OCI-LY7 (cell line): ENCODE results near the gene PEX10.

Experiments used
- EZH2phosphoT487 ChIP-seq: fragments of 200-600 bp; sonication (generic); IDR thresholded peaks from 2 replicates; pipeline ENCODE4 v1.6.1; 2018; ENCODE audit warnings: low read depth, borderline replicate concordance, mild to moderate bottlenecking, mixed run types, antibody characterized with exemption, low read length, moderate library complexity, mixed read lengths
- TF ChIP-seq, protein P1 (sequence below): fragments of 200-600 bp; sonication (generic); conservative IDR thresholded peaks from 2 replicates; pipeline ENCODE4 v1.5.1; 2014; ENCODE audit warnings: mild to moderate bottlenecking, antibody characterized with exemption, low read length, moderate library complexity, mixed read lengths

DNA sequence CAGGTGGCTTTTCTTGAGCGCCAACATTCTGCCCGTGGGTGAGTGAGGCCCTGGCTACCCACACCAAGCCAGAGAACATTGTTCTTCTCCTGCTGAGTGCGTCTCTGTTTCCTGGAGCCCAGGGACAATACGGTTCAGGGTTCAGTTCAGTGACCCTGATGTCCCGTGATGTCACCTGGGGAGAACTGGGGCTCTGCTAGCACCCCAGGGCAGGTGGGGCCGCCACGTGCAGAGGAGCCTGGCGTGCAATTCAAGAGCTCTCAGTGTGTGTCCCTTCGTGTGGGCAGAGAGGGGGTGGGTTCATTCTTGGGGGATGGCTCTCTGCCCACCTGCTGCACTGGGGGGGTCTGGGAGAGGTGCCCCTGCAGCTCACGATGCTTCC lies 18.2 kb upstream of the PEX10 start:
- TF ChIP-seq, protein P1, sequence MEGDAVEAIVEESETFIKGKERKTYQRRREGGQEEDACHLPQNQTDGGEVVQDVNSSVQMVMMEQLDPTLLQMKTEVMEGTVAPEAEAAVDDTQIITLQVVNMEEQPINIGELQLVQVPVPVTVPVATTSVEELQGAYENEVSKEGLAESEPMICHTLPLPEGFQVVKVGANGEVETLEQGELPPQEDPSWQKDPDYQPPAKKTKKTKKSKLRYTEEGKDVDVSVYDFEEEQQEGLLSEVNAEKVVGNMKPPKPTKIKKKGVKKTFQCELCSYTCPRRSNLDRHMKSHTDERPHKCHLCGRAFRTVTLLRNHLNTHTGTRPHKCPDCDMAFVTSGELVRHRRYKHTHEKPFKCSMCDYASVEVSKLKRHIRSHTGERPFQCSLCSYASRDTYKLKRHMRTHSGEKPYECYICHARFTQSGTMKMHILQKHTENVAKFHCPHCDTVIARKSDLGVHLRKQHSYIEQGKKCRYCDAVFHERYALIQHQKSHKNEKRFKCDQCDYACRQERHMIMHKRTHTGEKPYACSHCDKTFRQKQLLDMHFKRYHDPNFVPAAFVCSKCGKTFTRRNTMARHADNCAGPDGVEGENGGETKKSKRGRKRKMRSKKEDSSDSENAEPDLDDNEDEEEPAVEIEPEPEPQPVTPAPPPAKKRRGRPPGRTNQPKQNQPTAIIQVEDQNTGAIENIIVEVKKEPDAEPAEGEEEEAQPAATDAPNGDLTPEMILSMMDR, result no peak
- TF ChIP-seq EZH2phosphoT487, result no peak
